NCI-H510A treated with DMSO at 0.1 percent for 48 hours (cell line): ENCODE measurements around the gene F13B.
"Not testable (repeated sequence)": the region's sequence is repeated elsewhere in the genome, so short reads cannot be mapped to it uniquely, and the experiment has no call there.

Experiments
- DNase-seq: peaks from one replicate; lab custom pipeline; 2025; lab: John Stamatoyannopoulos, UW

F13B gene

DNA sequence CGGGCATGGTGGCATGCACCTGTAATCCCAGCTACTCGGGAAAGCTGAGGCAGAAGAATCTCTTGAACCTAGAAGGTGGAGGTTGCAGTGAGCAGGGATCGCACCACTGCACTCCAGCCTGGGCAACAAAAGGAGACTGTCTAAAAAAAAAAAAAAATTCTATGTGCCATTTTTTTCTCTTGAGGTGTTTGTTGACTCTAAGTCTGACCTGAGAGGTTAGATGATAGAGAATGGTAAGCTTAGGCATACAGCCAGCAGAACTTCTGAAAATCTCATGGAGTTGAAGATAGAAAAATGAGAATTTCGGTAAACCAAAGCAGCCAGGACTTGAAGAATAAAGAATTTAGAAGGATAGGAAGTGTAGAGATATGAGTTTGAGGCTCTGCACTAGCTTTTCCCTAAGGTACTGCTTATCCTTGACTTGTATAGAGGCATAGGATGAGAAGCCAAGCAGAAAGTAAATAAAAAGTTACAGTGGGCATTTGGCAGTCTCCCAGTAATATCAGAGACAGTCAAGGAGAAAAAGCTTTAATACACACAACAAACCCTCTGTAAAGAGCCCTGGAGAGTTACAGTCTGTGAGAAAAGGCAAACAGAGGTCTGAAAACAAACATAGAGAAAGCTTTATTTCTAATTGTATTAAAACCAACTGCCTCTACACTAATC lies 24.3 kb downstream of the F13B start:
- DNase-seq = peak; percentile 89

DNA sequence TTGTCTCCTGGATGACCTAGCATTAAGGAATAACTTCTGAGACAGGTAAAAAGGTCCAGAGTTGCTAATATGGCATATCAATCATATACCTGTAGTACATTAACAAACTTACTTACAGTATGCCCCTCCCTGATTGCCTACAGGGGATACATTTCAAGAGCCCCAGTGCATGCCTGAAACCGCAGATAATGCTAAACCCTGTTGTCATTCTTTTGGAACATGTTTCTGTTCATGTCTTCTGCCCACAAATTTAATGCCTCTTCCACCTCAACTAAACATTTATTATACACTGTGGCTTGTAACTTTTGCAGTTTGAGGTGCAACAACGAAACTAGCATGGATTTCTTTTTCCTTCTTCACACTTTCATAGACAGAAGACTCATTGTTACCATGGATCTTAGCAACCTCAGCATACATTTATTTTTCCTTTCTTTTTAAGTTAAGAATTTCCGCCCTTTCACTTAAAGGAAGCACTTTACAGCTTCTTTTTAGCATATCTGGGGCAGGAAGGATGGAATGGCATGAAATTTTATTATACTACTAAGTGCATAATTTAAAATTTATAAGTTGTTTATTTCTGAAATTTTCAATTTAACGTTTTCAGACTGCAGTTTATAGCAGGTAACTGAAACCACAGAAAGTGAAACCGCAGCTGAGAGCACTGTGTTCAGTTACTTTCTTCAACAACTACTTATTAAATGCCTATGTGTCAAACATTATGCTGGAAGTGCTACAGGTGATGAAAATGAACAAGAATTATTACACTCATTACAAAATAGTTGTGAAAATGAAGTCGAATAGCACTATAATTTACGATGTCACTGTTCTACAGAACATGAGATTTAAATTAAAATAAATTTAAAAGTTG lies 25.3 kb downstream of the F13B start:
- no peak for DNase-seq

DNA sequence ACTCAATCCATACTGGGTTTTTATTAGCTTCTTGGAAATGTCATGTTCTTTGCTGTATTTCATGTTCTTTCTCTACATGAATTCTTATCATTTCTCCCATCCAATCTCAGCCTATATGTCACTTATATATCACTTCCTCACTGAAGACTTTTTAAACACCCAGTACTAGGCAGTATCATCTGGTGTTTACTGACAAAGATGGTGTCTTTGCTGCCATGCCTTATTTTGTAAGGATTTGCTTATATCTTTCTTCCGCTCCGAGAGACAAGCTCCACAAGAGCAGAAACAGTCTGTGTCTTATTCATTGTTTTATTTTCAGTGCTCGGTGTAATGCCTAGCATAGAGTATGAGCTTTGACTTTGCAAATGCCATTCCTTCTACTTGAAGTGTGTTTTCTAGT lies 30.2 kb downstream of the F13B start:
- no peak for DNase-seq

DNA sequence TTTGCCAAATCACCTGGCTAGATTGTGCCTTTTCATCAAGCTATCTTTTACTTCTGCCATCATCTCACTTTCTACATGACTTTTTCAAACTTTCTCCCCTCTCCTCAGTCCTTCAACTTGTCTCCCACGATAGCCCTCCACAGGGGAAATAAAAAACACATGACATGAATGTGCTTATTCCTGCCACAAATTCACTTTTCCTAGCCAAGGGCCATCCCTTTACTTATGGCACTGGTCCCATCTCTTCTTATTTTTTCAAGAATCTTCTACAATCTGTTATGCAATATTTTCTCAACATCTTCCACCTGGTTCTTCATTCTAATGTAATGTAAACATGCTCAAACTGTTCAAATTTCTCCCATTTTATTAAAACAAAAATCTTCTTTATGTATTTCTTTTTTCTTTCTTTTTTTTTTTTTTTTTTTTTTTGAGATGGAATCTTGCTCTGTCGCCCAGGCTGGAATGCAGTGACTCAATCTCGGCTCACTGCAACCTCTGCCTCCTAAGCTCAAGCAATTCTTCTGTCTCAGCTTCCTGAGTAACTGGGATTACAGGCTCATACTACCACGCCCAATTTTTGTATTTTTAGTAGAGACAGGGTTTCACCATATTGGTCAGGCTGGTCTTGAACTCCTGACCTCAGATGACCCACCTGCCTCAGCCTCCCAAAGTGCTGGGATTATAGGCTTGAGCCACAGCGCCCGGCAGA lies 32.3 kb downstream of the F13B start:
- not testable (repeated sequence) for DNase-seq

DNA sequence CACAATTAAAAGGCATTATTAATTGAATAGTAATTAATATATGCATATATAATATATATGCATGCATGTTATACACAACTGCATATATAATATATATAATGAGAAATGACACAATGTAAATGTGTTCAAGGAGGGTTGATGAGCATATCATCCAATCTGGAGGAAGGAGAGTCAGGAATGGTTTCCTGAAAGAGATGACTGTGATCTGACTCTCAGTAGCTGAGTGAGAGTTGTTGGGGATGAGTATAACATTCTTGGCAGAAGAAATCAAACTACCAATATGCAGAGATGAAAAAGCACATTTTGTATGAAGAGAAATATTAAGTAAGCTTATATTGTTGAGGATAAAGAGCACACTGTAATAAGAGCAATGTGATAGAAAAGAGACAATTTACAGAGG lies 37.3 kb downstream of the F13B start:
- no peak for DNase-seq

DNA sequence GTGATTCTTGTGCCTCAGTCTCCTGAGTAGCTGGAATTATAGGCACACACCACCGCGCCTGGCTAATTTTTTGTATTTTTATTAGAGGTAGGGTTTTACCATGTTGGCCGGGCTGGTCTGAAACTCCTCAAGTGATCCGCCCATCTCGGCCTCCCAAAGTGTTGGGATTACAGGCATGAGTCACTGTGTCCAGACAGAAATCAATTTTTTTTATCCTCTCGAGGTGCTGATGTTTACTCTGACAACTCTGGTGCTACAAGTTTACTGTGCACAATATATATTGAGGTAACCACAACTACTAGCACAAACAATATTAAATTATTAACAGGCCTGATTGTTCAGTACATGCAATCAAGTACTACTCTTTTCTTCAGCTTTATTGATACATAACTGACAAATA lies 39.7 kb downstream of the F13B start:
- peak; percentile 44 for DNase-seq

DNA sequence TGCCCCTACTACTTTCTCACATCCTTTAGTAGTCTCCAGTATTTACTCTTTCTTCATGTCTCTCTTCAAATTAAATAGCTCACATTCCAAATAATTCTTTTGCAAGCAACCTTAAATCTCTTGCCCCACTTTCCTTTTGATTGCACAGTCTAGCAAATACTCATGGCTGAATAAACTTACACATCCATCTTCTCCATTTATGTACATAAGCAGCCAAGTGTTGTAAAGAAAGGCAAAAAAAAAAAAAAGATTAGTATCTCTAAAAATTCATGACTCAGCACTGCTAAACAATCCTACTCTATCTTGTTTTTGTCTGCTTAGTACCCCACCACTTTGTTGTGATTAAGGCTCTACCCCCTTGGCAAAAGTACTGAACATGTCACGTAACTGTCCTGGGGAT lies 42.6 kb downstream of the F13B start:
- DNase-seq = no peak

DNA sequence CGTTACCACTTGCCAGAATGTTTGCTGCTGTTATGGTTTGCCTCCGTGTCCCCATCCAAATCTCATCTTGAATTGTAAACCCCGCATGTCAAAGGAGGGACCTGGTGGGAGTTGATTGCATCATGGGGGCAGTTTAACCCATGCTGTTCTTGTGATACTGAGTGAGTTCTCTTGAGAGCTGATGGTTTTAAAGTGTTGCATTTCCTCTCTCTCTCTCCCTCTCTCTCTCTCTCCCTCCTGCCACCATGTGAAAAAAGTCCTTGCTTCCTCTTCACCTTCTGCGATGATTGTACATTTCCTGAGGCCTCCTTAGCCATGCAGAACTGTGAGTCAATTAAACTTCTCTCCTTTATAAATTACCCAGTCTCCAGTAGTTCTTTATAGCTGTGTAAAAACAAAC lies 45.3 kb downstream of the F13B start:
- no peak for DNase-seq

DNA sequence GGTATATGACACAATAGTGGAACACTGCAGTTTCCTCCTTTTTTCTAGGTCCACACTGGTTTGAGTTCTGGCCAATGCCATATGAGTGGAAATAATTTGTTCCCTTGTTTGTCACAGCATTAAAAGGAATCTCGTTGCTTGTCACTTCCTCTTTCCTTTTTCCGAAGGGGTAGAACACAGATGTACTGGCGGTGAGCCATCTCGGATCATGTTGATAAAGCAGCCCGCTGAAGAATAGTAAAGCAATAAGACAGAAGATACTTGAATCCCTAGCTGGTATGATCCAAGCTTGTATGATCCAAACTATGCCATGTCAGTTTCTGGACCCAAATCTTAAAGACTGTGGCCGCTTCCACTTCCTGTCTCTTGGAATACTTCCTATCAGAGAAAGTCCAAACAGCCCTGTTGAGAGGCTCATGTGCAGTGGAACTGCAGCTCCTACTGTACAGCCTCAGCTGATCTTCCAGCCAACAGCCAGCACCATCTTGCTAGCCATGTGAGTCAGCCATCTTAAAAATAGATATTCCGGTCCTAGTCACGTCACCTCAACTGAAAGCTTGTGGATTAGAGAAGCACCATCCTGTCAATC lies 49.4 kb downstream of the F13B start:
- no peak for DNase-seq

DNA sequence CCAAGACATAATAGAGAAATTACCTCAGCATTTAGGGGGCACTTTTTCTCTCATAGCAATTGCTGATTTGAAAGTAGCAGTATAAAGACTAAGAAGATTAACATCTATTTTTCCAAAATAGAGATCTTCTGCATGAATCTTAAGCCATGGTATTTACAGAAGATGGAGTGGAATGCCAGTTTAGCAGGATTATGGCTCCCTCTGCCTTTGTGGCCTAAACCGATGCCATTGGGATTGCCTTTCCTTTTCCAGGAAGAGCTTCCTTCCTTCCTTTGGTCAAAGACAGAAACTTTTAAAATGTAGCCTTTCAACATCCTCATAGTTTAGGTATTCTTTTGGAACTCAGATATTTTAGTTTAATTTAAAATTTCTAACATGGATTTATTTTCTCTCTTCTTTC lies 50.3 kb downstream of the F13B start:
- DNase-seq = no peak

DNA sequence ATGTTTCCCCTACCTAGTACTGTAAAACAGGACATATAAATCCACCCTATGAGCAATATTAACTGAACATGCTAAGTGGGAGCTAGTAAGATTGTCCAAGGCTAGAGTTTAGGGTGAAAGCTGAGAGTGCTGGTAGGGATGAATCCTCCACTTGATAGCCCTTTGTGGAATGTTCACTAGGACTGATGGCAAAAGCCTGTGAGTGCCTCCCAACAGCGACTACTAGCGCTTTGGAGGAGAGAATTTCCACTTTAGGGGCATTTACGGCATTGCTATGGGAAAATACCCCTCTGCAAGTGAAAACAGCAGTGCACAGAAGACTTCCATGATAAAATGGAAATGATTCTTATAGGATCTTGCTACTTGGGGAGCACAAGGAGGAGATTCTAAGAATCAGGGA lies 53.8 kb downstream of the F13B start:
- no peak for DNase-seq

DNA sequence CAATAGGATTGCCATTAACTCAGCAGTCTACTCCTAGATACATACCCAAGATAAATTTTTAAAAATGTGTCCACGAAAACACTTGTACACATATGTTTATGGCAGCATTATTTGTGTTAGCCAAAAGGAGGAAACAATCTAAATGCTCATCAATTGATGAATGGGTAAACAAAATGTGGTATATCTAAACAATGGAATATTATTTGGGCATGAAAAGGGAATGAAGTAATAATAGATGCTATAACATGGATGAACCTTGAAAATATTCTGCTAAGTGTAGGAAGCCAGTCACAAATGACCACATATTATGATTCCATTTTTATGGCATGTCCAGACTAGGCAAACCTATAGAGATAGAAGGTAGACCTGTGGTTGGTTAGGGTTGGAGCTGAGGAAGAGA lies 55.4 kb downstream of the F13B start:
- DNase-seq = no peak

DNA sequence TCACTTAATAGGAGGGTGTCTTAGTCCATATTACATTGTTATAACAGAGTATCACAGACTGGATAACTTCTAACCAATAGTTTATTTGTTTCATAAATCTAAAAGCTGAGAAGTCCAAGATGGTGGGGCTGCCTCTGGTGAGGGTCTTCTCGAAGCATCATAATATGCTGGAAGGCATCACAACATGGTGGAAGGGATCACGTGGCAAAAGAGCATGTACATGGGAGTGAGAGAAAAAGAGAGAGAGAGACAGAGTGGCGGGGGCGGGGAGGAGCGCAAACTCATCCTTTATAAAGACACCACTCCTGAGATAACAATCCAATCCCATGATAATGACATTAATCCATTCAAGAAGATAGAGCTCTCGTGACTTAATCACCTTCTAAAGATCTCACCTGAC lies 58.2 kb downstream of the F13B start:
- no peak for DNase-seq

DNA sequence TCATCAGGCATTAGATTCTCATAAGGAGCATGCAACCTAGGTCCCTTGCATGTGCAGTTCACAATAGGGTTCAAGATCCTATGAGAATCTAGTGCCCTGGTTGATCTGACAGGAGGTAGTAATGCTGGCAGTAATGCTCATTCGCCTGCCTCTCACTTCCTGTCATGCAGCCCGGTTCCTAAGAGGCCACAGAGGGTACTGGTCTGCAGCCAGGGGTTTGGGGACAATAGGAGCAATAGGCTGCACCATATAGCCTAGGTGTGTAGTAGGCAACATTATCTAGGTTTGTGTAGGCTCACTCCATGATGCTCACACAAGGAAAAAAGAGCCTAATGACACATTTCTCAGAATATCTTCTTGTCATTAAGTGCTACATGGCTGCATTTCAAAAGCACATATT lies 63.9 kb downstream of the F13B start:
- no peak for DNase-seq

DNA sequence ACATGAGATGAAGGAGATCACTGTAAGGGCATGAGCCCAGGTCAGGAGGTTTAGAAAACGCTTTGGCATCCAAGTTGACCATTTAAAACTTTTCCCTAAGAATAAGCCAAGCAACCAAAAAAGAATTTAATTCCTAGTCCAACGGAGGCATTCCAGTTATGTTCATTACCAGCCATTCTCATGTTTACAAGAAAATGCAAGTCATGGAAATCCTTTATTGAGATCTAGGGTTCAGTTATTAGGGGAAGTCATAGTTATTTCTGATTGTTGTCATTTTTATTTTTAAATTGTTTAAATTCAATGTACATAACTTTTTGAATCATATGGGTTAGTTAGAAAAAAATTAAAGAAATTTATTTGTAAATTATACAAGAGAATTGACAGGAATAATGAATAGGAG lies 65.2 kb downstream of the F13B start:
- no peak for DNase-seq

DNA sequence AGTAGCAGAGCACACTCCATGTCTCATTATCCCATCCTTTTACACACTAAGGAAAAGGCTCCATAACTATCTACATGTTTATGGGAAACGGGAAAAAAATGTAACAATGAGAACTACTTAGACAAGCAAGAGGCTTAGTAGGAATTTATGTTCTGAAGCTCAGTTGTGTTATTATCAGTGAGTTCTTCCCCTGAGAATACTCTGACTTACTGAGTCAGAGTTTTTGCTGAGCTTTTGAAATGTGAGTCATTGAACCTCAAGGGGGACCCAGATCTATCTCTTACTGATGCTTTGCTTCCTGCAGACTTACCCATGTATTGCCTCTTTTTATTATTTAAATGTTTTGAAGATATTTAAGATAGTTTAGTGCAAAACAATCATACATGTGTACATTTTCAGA lies 69.6 kb downstream of the F13B start:
- DNase-seq = no peak

DNA sequence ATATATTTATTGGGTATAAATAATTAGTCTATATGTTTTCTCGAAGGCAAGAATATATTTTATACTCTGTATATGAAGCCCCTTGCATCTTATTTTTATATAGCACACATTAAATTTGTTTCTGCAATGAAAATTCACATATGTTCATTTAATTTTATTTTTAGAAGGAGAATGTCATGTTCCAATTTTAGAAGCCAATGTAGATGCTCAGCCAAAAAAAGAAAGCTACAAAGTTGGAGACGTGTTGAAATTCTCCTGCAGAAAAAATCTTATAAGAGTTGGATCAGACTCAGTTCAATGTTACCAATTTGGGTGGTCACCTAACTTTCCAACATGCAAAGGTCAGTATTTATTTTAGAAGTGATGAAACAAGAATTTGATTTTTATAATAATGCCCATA lies 73.1 kb downstream of the F13B start:
- DNase-seq = no peak

DNA sequence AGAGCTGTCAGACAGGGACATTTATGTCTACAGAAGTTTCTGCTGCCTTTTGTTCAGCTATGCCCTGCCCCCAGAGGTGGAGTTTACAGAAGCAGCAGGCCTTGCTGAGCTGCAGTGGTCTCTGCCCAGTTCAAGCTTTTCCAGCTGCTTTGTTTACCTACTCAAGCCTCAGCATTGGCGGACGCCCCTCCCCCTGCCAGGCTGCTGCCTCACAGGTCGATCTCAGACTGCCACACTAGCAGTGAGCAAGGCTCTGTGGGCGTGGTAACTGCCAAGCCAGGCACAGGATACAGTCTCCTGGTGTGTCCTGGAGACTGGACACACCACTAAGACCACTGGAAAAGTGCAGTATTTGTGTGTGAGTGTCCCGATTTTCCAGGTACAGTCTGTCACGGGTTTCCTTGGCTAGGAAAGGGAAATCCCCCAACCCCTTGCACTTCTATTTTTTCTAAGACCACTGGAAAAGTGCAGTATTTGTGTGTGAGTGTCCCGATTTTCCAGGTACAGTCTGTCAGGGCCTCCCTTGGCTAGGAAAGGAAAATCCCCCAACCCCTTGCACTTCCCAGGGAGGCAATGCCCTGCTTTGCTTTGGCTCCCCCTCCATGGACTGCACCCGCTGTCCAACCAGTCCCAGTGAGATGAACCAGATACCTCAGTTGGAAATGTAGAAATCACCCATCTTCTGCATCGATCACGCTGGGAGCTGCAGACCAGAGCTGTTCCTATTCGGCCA lies 75.0 kb downstream of the F13B start:
- DNase-seq = peak; percentile 85
